Mesenchymal stem cell (in vitro differentiated cells and primary cell): Measurements from ENCODE around the gene NAPG.

ENCODE experiments used
- DNase-seq: peaks from one replicate; pipeline ENCODE4 v3.0.0-alpha.2; 2013
- H2AFZ ChIP-seq: one replicate; pipeline ENCODE4 v1.6.1; 2013; ENCODE audit warnings: low read depth, mild to moderate bottlenecking, control low read depth, inconsistent platforms, low read length, moderate library complexity
- H2AK5ac ChIP-seq: 2 replicates; pipeline ENCODE4 v1.6.1; 2013; ENCODE audit warnings: low read length, moderate library complexity, mild to moderate bottlenecking, inconsistent platforms; ENCODE audit not compliant: severe bottlenecking
- H2BK120ac ChIP-seq: one replicate; pipeline ENCODE4 v1.6.1; 2013; ENCODE audit warnings: low read depth, mild to moderate bottlenecking, inconsistent platforms, low read length, moderate library complexity
- H2BK12ac ChIP-seq, 2 experiments: one replicate each; pipeline ENCODE4 v1.6.1; 2013; ENCODE audit warnings: inconsistent platforms in 2 of 2, low read length in 2 of 2, mild to moderate bottlenecking in 2 of 2, moderate library complexity in 2 of 2, control low read depth in 1 of 2
- H2BK15ac ChIP-seq: one replicate; pipeline ENCODE4 v1.6.1; 2013; ENCODE audit warnings: mild to moderate bottlenecking, low read depth, inconsistent platforms; ENCODE audit not compliant: poor library complexity, severe bottlenecking
- H2BK5ac ChIP-seq: 2 replicates; pipeline ENCODE4 v1.6.1; 2013; ENCODE audit warnings: low read depth, mild to moderate bottlenecking, low read length, control low read depth, inconsistent platforms; ENCODE audit not compliant: poor library complexity, severe bottlenecking
- H3K14ac ChIP-seq, 2 experiments: one replicate each; pipeline ENCODE4 v1.6.1; 2013; ENCODE audit warnings: inconsistent platforms in 2 of 2, low read length in 2 of 2, control low read depth in 1 of 2, mild to moderate bottlenecking in 1 of 2, moderate library complexity in 1 of 2
- H3K18ac ChIP-seq, 2 experiments: one replicate each; pipeline ENCODE4 v1.6.1; 2013; ENCODE audit warnings: inconsistent platforms in 2 of 2, low read length in 2 of 2, control low read depth in 1 of 2, low read depth in 1 of 2, mild to moderate bottlenecking in 1 of 2
- H3K23ac ChIP-seq, 2 experiments: one replicate each; pipeline ENCODE4 v1.6.1; 2013; ENCODE audit warnings: inconsistent platforms in 2 of 2, low read length in 2 of 2, mild to moderate bottlenecking in 2 of 2, moderate library complexity in 2 of 2, control low read depth in 1 of 2
- H3K27ac ChIP-seq: 2 replicates; pipeline ENCODE4 v1.5.1; 2013; ENCODE audit warnings: mild to moderate bottlenecking, moderate library complexity, low read length, control low read depth, inconsistent platforms; ENCODE audit not compliant: poor library complexity, severe bottlenecking
- H3K27me3 ChIP-seq, 2 experiments: 2 replicates each; pipeline versions ENCODE4 v1.6.1 to v1.7.0; 2013; ENCODE audit warnings: low read length in 2 of 2, mild to moderate bottlenecking in 2 of 2, moderate library complexity in 2 of 2, control low read depth in 1 of 2, inconsistent platforms in 1 of 2; ENCODE audit not compliant: control insufficient read depth in 1 of 2, insufficient read depth in 1 of 2
- H3K36me3 ChIP-seq, 2 experiments: 2 replicates each; pipeline versions ENCODE4 v1.6.1 to v1.7.0; 2013; ENCODE audit warnings: low read length in 2 of 2, control low read depth in 1 of 2, inconsistent platforms in 1 of 2, low read depth in 1 of 2, mild to moderate bottlenecking in 1 of 2; ENCODE audit not compliant: insufficient read depth in 2 of 2, control insufficient read depth in 1 of 2
- H3K4ac ChIP-seq, 2 experiments: one replicate each; pipeline ENCODE4 v1.6.1; 2013; ENCODE audit warnings: inconsistent platforms in 2 of 2, low read length in 2 of 2, mild to moderate bottlenecking in 2 of 2, moderate library complexity in 2 of 2, control low read depth in 1 of 2, low read depth in 1 of 2
- H3K4me1 ChIP-seq: 2 replicates; pipeline ENCODE4 v1.6.1; 2013; ENCODE audit warnings: low read depth, low read length, control low read depth; ENCODE audit not compliant: control insufficient read depth, insufficient read depth
- H3K4me2 ChIP-seq: 2 replicates; pipeline ENCODE4 v1.6.1; 2013; ENCODE audit warnings: low read length, mild to moderate bottlenecking, inconsistent platforms; ENCODE audit not compliant: poor library complexity, severe bottlenecking
- H3K4me3 ChIP-seq, 2 experiments: 2 replicates each; pipeline versions ENCODE4 v1.5.1 to v1.7.0; 2013; ENCODE audit warnings: low read length in 2 of 2, mild to moderate bottlenecking in 2 of 2, control low read depth in 1 of 2, low read depth in 1 of 2; ENCODE audit not compliant: insufficient read depth in 1 of 2
- H3K79me1 ChIP-seq: replicated peaks from 2 replicates; pipeline ENCODE4 v1.6.1; 2013; ENCODE audit warnings: mild to moderate bottlenecking, control low read depth, low read length, inconsistent platforms; ENCODE audit not compliant: poor library complexity, severe bottlenecking
- H3K9ac ChIP-seq: 2 replicates; pipeline ENCODE4 v1.7.0; 2013; ENCODE audit warnings: mild to moderate bottlenecking, low read length, moderate library complexity
- H3K9me3 ChIP-seq: 2 replicates; pipeline ENCODE4 v1.7.0; 2013; ENCODE audit warnings: mild to moderate bottlenecking, low read length; ENCODE audit not compliant: control insufficient read depth
- H4K8ac ChIP-seq: one replicate; pipeline ENCODE4 v1.6.1; 2013; ENCODE audit warnings: inconsistent platforms, mild to moderate bottlenecking, low read length, moderate library complexity
- H4K91ac ChIP-seq: one replicate; pipeline ENCODE4 v1.6.1; 2013; ENCODE audit warnings: mild to moderate bottlenecking, low read length, inconsistent platforms
- WGBS: methylation state at CpG from one replicate; pipeline ENCODE4 v1.1.7; 2013; ENCODE audit warnings: mixed read lengths; 5-methylcytosine and 5-hydroxymethylcytosine counted together

Gene NAPG

GRCh38 chr18:10481831-10482230, 44.0 kb upstream of the NAPG start:
- no peak overlapping the region for H3K4ac ChIP-seq
- H3K9me3 ChIP-seq, result no peaks in the 10 kb centered on the region
- no peak overlapping the region for H2BK15ac ChIP-seq
- no peak overlapping the region for H2BK120ac ChIP-seq
- H3K27me3 ChIP-seq, result peaks cover 8 to 49% of the 10 kb centered on the region in 2 experiments
- H3K23ac ChIP-seq, result no peak overlapping the region
- H3K79me1 ChIP-seq, result no peaks in the 10 kb centered on the region
- no peak overlapping the region for H2BK12ac ChIP-seq
- H2AK5ac ChIP-seq, result no peak overlapping the region
- H4K91ac ChIP-seq, result no peak overlapping the region
- H3K4me2 ChIP-seq, result no peak overlapping the region
- H3K14ac ChIP-seq, result no peak overlapping the region
- H3K18ac ChIP-seq, result no peak overlapping the region
- whole genome bisulfite sequencing, result 54% methylated on average over 8 of the region's 9 CpGs
- H2BK5ac ChIP-seq, result no peak overlapping the region
- H3K27ac ChIP-seq, result no peak overlapping the region
- peaks cover 0 to 4% of the 10 kb centered on the region in 2 experiments for H3K36me3 ChIP-seq
- DNase-seq, result no peak
- peaks cover 2% of the 10 kb centered on the region for H3K4me1 ChIP-seq
- peak overlapping the region; percentile 14 for H4K8ac ChIP-seq
- H2AFZ ChIP-seq, result no peak overlapping the region
- H3K9ac ChIP-seq, result no peak overlapping the region
- H3K4me3 ChIP-seq, result no peak overlapping the region

GRCh38 chr18:10482363-10482984, 43.4 kb upstream of the NAPG start:
- no peaks in the 10 kb centered on the region for H3K79me1 ChIP-seq
- no peak overlapping the region for H3K27ac ChIP-seq
- DNase-seq, result no peak
- no peak overlapping the region for H2AK5ac ChIP-seq
- peaks cover 0 to 4% of the 10 kb centered on the region in 2 experiments for H3K36me3 ChIP-seq
- peaks cover 2% of the 10 kb centered on the region for H3K4me1 ChIP-seq
- H2BK5ac ChIP-seq, result no peak overlapping the region
- no peak overlapping the region for H3K4me3 ChIP-seq
- H2BK12ac ChIP-seq, result peak overlapping the region in 1 of 2 experiments; percentile 42
- no peak overlapping the region for H3K18ac ChIP-seq
- peak overlapping the region; percentile 47 for H4K8ac ChIP-seq
- H3K27me3 ChIP-seq, result peaks cover 4 to 48% of the 10 kb centered on the region in 2 experiments
- H3K14ac ChIP-seq, result no peak overlapping the region
- no peaks in the 10 kb centered on the region for H3K9me3 ChIP-seq
- no peak overlapping the region for H2BK15ac ChIP-seq
- no peak overlapping the region for H4K91ac ChIP-seq
- no peak overlapping the region for H3K4ac ChIP-seq
- no peak overlapping the region for H3K23ac ChIP-seq
- 97% methylated on average over 11 of the region's 11 CpGs for WGBS
- H2BK120ac ChIP-seq, result no peak overlapping the region
- H3K9ac ChIP-seq, result no peak overlapping the region
- H3K4me2 ChIP-seq, result no peak overlapping the region
- no peak overlapping the region for H2AFZ ChIP-seq

- Histone ChIP-seq H3K36me3 (peaks cover 0 to 1% of the 10 kb centered on the region in 2 experiments), H2BK12ac (no peak overlapping the region), H2BK120ac (no peak overlapping the region), H2BK15ac (no peak overlapping the region), H3K14ac (peak overlapping the region in 1 of 2 experiments; percentile 45), H3K9ac (no peak overlapping the region), H2AFZ (no peak overlapping the region), H2AK5ac (no peak overlapping the region), H3K27me3 (peaks cover 2 to 43% of the 10 kb centered on the region in 2 experiments), H4K8ac (no peak overlapping the region), H3K4me2 (no peak overlapping the region), H3K79me1 (no peaks in the 10 kb centered on the region), H3K9me3 (no peaks in the 10 kb centered on the region), H3K27ac (no peak overlapping the region), H3K18ac (no peak overlapping the region), H3K4me3 (no peak overlapping the region), H3K23ac (no peak overlapping the region), H2BK5ac (no peak overlapping the region), H3K4ac (no peak overlapping the region), H3K4me1 (no peaks in the 10 kb centered on the region), H4K91ac (no peak overlapping the region)
- no peak for DNase-seq
- 92% methylated on average over 17 of the region's 20 CpGs for WGBS
These were observed 42.6 kb upstream of the NAPG start for GRCh38 chr18:10482985-10483949.

- Histone ChIP-seq H2BK12ac (no peak overlapping the region), H3K18ac (no peak overlapping the region), H3K27ac (no peak overlapping the region), H4K91ac (no peak overlapping the region), H3K36me3 (peaks cover 0 to 6% of the 10 kb centered on the region in 2 experiments), H2AFZ (no peak overlapping the region), H3K4me3 (no peak overlapping the region), H3K4me2 (no peak overlapping the region), H2BK120ac (no peak overlapping the region), H4K8ac (no peak overlapping the region), H2AK5ac (no peak overlapping the region), H3K9me3 (no peaks in the 10 kb centered on the region), H3K23ac (no peak overlapping the region), H3K9ac (no peak overlapping the region), H3K79me1 (no peaks in the 10 kb centered on the region), H3K4me1 (no peaks in the 10 kb centered on the region), H2BK5ac (no peak overlapping the region), H3K27me3 (peaks cover 0 to 40% of the 10 kb centered on the region in 2 experiments), H3K4ac (no peak overlapping the region), H3K14ac (no peak overlapping the region), H2BK15ac (no peak overlapping the region)
- DNase-seq, result no peak
- over 99% methylated on average over 17 of the region's 20 CpGs for WGBS
These were observed 40.4 kb upstream of the NAPG start for GRCh38 chr18:10485475-10485874.
